SK-N-SH (cell line): ENCODE measurements around the gene NEBL. TPM values are rescaled to one million over a fixed set of nuclear protein-coding genes. Genes with fewer than 3 reads are reported as not detected.
A peak's percentile ranks its signal among the peaks of the same experiment; 100 is the strongest.

ENCODE experiments used
- CTCF ChIA-PET: fragments of 300-600, 350-600 bp; formaldehyde crosslinking; extraction: SDS; loops from one replicate; lab custom pipeline; 2021; lab: Yijun Ruan, JAX
- POLR2A ChIA-PET: fragments of 350-600 bp; sonication (Branson Sonifier 250); formaldehyde crosslinking; extraction: SDS; loops from one replicate; lab custom pipeline; 2020; ENCODE audit warnings: antibody characterized with exemption, inconsistent platforms; lab: Yijun Ruan, JAX
- DNase-seq: peaks from one replicate; pipeline ENCODE4 v3.0.0; 2012
- H2AFZ ChIP-seq: fragments of 200-600 bp; sonication (generic); 2 replicates; pipeline ENCODE4 v1.8.1; 2016; ENCODE audit warnings: antibody characterized with exemption, mild to moderate bottlenecking, low read depth
- H3F3A ChIP-seq: fragments of 200-600 bp; sonication (generic); replicated peaks from 2 replicates; pipeline ENCODE3; 2016; ENCODE audit warnings: antibody characterized with exemption, mild to moderate bottlenecking; ENCODE audit not compliant: insufficient read depth
- H3K27ac ChIP-seq, 2 experiments: fragments of 200-500 bp in 1 of 2; fragments of 200-600 bp in 1 of 2; sonication (Bioruptor generic) in 1 of 2; sonication (generic), shearing (Covaris generic) in 1 of 2; 2 replicates each; pipeline versions ENCODE4 v1.5.1 to v1.6.1; 2014 to 2016; ENCODE audit warnings: low read depth in 2 of 2, inconsistent platforms in 1 of 2, low read length in 1 of 2, mild to moderate bottlenecking in 1 of 2, mixed read lengths in 1 of 2
- H3K27me3 ChIP-seq: fragments of 200-600 bp; sonication (generic), shearing (Covaris generic); 2 replicates; pipeline ENCODE4 v1.6.1; 2016; ENCODE audit warnings: mixed run types; ENCODE audit not compliant: insufficient read depth
- H3K36me3 ChIP-seq, 2 experiments: fragments of 200-500 bp in 1 of 2; fragments of 200-600 bp in 1 of 2; sonication (Bioruptor generic) in 1 of 2; sonication (generic) in 1 of 2; replicated peaks in 1 of 2; 2 replicates each; pipeline versions ENCODE3 to v1.5.1; 2014 to 2016; ENCODE audit warnings: low read length in 1 of 2, mild to moderate bottlenecking in 1 of 2; ENCODE audit not compliant: insufficient read depth in 2 of 2, control insufficient read depth in 1 of 2
- H3K4me1 ChIP-seq, 2 experiments: fragments of 200-500 bp in 1 of 2; fragments of 200-600 bp in 1 of 2; sonication (Bioruptor generic) in 1 of 2; sonication (generic), shearing (Covaris generic) in 1 of 2; 2 replicates each; pipeline versions ENCODE4 v1.5.1 to v1.6.1; 2014 to 2016; ENCODE audit warnings: low read depth in 1 of 2, low read length in 1 of 2, mixed run types in 1 of 2; ENCODE audit not compliant: insufficient read depth in 2 of 2, control insufficient read depth in 1 of 2
- H3K4me2 ChIP-seq: fragments of 200-600 bp; sonication (generic), shearing (Covaris generic); 2 replicates; pipeline ENCODE4 v1.6.1; 2017; ENCODE audit warnings: mixed run types
- H3K4me3 ChIP-seq, 2 experiments: fragments of 200-500 bp in 1 of 2; fragments of 200-600 bp in 1 of 2; sonication (Bioruptor generic) in 1 of 2; sonication (generic), shearing (Covaris generic) in 1 of 2; 2 replicates each; pipeline versions ENCODE4 v1.5.1 to v1.8.1; 2014 to 2016; ENCODE audit warnings: low read depth in 2 of 2, inconsistent platforms in 1 of 2, low read length in 1 of 2, mild to moderate bottlenecking in 1 of 2, mixed read lengths in 1 of 2, moderate library complexity in 1 of 2
- H3K79me2 ChIP-seq: fragments of 200-600 bp; sonication (generic); 2 replicates; pipeline ENCODE4 v1.8.1; 2017; ENCODE audit warnings: mild to moderate bottlenecking; ENCODE audit not compliant: insufficient read depth
- H3K9ac ChIP-seq: fragments of 200-600 bp; sonication (generic); 2 replicates; pipeline ENCODE4 v1.6.1; 2017; ENCODE audit warnings: mixed run types
- H3K9me2 ChIP-seq: fragments of 200-600 bp; sonication (generic); 2 replicates; pipeline ENCODE4 v1.6.1; 2017; ENCODE audit warnings: mixed run types
- H3K9me3 ChIP-seq: fragments of 200-600 bp; sonication (generic); 2 replicates; pipeline ENCODE4 v1.6.1; 2017; ENCODE audit warnings: mixed run types, mild to moderate bottlenecking, moderate library complexity
- H4K20me1 ChIP-seq: fragments of 200-600 bp; sonication (generic); 2 replicates; pipeline ENCODE4 v1.6.1; 2017; ENCODE audit warnings: mild to moderate bottlenecking, mixed run types; ENCODE audit not compliant: insufficient read depth
- ELF1 ChIP-seq: IDR thresholded peaks from 2 replicates; pipeline ENCODE4 v1.4.0; 2012
- EZH2phosphoT487 ChIP-seq: fragments of 200-600 bp; sonication (generic); IDR thresholded peaks from 2 replicates; pipeline ENCODE4 v1.6.1; 2017; ENCODE audit warnings: low read depth, mixed run types, mild to moderate bottlenecking, antibody characterized with exemption, moderate library complexity, borderline replicate concordance
- FOXJ3 ChIP-seq: sonication (generic); formaldehyde crosslinking; IDR thresholded peaks from 2 replicates; pipeline ENCODE4 v1.5.1; 2020; ENCODE audit warnings: mild to moderate bottlenecking, missing genetic modification reagents
- FOXM1 ChIP-seq: IDR thresholded peaks from 2 replicates; pipeline ENCODE4 v1.4.0; 2012; ENCODE audit warnings: low read depth, mild to moderate bottlenecking
- GATA2 ChIP-seq: sonication (generic); formaldehyde crosslinking; IDR thresholded peaks from 2 replicates; pipeline ENCODE4 v1.5.0; 2020; ENCODE audit warnings: mild to moderate bottlenecking, missing genetic modification reagents
- MEF2A ChIP-seq: IDR thresholded peaks from 2 replicates; pipeline ENCODE4 v1.4.0; 2012; ENCODE audit warnings: low read depth, borderline replicate concordance
- MXI1 ChIP-seq: IDR thresholded peaks from 2 replicates; pipeline ENCODE4 v1.6.1; 2012; ENCODE audit warnings: mild to moderate bottlenecking, low read depth, low read length, improper control_type of control experiment
- NFIC ChIP-seq: IDR thresholded peaks from 2 replicates; pipeline ENCODE4 v1.4.0; 2012; ENCODE audit warnings: borderline replicate concordance
- NRF1 ChIP-seq: IDR thresholded peaks from 2 replicates; pipeline ENCODE4 v1.6.1; 2012; ENCODE audit warnings: low read depth, mild to moderate bottlenecking, low read length
- POLR2AphosphoS5 ChIP-seq: IDR thresholded peaks from 2 replicates; pipeline ENCODE4 v1.6.1; 2012; ENCODE audit warnings: low read depth, low read length
- RAD21 ChIP-seq: IDR thresholded peaks from 2 replicates; pipeline ENCODE4 v1.6.1; 2012; ENCODE audit warnings: mild to moderate bottlenecking, low read length
- RFX5 ChIP-seq: IDR thresholded peaks from 2 replicates; pipeline ENCODE4 v1.6.1; 2012; ENCODE audit warnings: mild to moderate bottlenecking, improper control_type of control experiment, low read length
- RXRA ChIP-seq: IDR thresholded peaks from 2 replicates; pipeline ENCODE4 v1.4.0; 2012; ENCODE audit warnings: low read depth, mild to moderate bottlenecking, borderline replicate concordance
- SMC3 ChIP-seq: IDR thresholded peaks from 2 replicates; pipeline ENCODE4 v1.6.1; 2012; ENCODE audit warnings: low read depth, low read length, improper control_type of control experiment
- TAF1 ChIP-seq: IDR thresholded peaks from 2 replicates; pipeline ENCODE4 v1.6.1; 2012; ENCODE audit warnings: low read depth, mild to moderate bottlenecking, low read length, moderate library complexity, borderline replicate concordance
- TCF12 ChIP-seq: IDR thresholded peaks from 2 replicates; pipeline ENCODE4 v1.4.0; 2012
- TEAD4 ChIP-seq: IDR thresholded peaks from 2 replicates; pipeline ENCODE4 v1.4.0; 2012; ENCODE audit warnings: mild to moderate bottlenecking, borderline replicate concordance; ENCODE audit not compliant: insufficient read depth
- YY1 ChIP-seq: IDR thresholded peaks from 2 replicates; pipeline ENCODE4 v1.4.0; 2012; ENCODE audit warnings: low read depth, mild to moderate bottlenecking
- WGBS: methylation state at CpG from one replicate; pipeline ENCODE4 v1.1.6; 2017; ENCODE audit warnings: low lambda C conversion rate; 5-methylcytosine and 5-hydroxymethylcytosine counted together
- polyA plus RNA-seq, 3 experiments: library from polyadenylated mRNA; depleted of rRNA; stranded (reverse); fragments of >200 nt; gene quantifications; 2 replicates each; pipeline ENCODE4 v1.2.3, GENCODE V29; 2012
- TF ChIP-seq, protein P1 (sequence below): fragments of 200-600 bp; sonication (generic); IDR thresholded peaks from 2 replicates; pipeline ENCODE4 v1.6.1; 2017; ENCODE audit warnings: antibody characterized with exemption, mild to moderate bottlenecking, moderate library complexity
- TF ChIP-seq, protein P2 (sequence below): IDR thresholded peaks from 2 replicates; pipeline ENCODE4 v1.4.0; 2012; ENCODE audit warnings: low read depth

Gene NEBL
- polyA plus RNA-seq, 1 of the 3 experiments (the other 2 are of a cell fraction), result 0.58 TPM

DNA sequence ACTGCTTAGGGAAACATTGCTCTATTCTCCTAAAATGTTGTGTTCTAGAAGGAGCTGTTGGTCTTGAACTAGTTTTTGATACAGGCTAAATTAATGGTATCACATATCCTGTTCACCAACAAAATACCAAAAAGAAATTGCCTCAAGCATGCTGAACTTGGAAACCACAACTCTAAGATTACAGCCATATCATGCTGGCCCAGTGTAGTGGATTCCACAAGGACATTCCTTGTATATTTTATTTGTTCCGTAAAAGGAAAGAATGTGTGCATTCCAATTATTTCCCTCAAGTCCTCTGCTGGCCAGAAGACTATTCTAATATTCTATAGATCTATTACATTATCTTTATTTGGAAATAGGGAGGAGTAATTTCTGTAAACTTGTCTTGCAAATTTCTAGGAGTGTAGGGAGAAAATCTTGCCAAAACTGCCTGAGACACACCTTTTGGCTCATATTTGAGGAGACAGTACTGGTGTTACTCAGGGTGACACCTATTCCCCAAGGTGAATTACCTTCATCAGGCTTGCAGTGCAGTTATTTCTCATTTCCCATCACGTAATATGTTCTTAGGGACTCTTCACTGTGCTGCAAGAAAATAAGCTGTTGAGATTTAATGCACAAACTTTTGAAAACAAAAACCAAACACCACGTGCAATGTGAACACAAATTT, 1.9 kb upstream of the NEBL start:
- DNase-seq, result no peak
- POLR2A ChIA-PET, result no interaction called here

DNA sequence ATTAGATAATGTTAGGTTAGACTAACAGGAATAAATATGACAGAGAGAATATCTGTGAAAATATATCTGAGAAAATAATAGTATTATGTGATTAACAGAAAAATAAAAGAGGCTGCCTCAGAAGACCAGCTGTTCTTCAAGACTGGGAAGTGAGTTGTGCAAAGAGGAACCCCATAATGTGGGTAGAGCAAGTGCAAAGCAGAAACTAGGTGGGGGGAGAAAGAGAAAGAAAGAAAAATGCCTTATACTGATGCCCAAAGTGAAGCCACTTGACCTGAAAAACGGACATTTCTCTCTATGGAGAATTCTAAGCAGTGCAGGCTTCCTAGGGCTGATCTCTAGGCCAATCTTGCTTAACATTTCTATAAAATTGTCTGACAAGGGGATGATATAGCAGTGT, 3.8 kb downstream of the NEBL start:
- H3K4me2 ChIP-seq, result no peak overlapping the region
- no peaks in the 10 kb centered on the region for H3K79me2 ChIP-seq
- DNase-seq, result no peak
- no peaks in the 10 kb centered on the region for H3F3A ChIP-seq
- no peaks in the 10 kb centered on the region for H3K27me3 ChIP-seq
- POLR2A ChIA-PET, result no interaction called here
- peak overlapping the region in 1 of 2 experiments; percentile 100; a peak in 2 of 4 replicates for H3K27ac ChIP-seq
- H3K9ac ChIP-seq, result no peak overlapping the region
- no peaks in the 10 kb centered on the region for H3K9me3 ChIP-seq
- no peak overlapping the region for H3K4me3 ChIP-seq
- H4K20me1 ChIP-seq, result no peaks in the 10 kb centered on the region
- H3K4me1 ChIP-seq, result peaks cover 0 to 51% of the 10 kb centered on the region in 2 experiments; a peak in 2 of 4 replicates
- TF ChIP-seq ELF1 (no peak), TEAD4 (no peak), FOXM1 (no peak), RAD21 (no peak), MEF2A (no peak)
- no peaks in the 10 kb centered on the region for H3K9me2 ChIP-seq
- CTCF ChIA-PET, result interaction anchor here (1.1 kb wide), 1 partner anchor 17 kb away, joined by 3 read pairs; no protein-coding TSS in a partner anchor
- H3K36me3 ChIP-seq, result peaks cover 0 to 8% of the 10 kb centered on the region in 2 experiments
- H2AFZ ChIP-seq, result no peak overlapping the region
- 24% methylated on average over 1 of the region's 1 CpG for WGBS

More for the DNA sequence above, 1.9 kb upstream of the NEBL start:
- Histone ChIP-seq H3K27me3 (no peaks in the 10 kb centered on the region), H3K4me2 (no peak overlapping the region), H3F3A (no peaks in the 10 kb centered on the region), H3K9me2 (no peaks in the 10 kb centered on the region), H2AFZ (no peak overlapping the region), H3K27ac (peak overlapping the region in 1 of 2 experiments; percentile 3; a peak in 1 of 4 replicates), H3K9ac (no peak overlapping the region), H3K9me3 (no peaks in the 10 kb centered on the region), H3K4me1 (peaks cover 0 to 4% of the 10 kb centered on the region in 2 experiments; a peak in 2 of 4 replicates), H3K4me3 (no peak overlapping the region), H3K36me3 (peaks cover 0 to 12% of the 10 kb centered on the region in 2 experiments), H3K79me2 (no peaks in the 10 kb centered on the region), H4K20me1 (no peaks in the 10 kb centered on the region)
- TF ChIP-seq ELF1 (no peak), RFX5 (no peak), TAF1 (no peak), NFIC (no peak), MXI1 (no peak), SMC3 (no peak), NRF1 (no peak), RXRA (no peak), YY1 (no peak), TCF12 (no peak), EZH2phosphoT487 (no peak), POLR2AphosphoS5 (no peak), FOXJ3 (CRISPR knock-in tag) (no peak), GATA2 (CRISPR knock-in tag) (no peak), MEF2A (no peak)
- TF ChIP-seq, protein P1, sequence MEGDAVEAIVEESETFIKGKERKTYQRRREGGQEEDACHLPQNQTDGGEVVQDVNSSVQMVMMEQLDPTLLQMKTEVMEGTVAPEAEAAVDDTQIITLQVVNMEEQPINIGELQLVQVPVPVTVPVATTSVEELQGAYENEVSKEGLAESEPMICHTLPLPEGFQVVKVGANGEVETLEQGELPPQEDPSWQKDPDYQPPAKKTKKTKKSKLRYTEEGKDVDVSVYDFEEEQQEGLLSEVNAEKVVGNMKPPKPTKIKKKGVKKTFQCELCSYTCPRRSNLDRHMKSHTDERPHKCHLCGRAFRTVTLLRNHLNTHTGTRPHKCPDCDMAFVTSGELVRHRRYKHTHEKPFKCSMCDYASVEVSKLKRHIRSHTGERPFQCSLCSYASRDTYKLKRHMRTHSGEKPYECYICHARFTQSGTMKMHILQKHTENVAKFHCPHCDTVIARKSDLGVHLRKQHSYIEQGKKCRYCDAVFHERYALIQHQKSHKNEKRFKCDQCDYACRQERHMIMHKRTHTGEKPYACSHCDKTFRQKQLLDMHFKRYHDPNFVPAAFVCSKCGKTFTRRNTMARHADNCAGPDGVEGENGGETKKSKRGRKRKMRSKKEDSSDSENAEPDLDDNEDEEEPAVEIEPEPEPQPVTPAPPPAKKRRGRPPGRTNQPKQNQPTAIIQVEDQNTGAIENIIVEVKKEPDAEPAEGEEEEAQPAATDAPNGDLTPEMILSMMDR, result no peak
- TF ChIP-seq, protein P2, sequence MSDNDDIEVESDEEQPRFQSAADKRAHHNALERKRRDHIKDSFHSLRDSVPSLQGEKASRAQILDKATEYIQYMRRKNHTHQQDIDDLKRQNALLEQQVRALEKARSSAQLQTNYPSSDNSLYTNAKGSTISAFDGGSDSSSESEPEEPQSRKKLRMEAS, result no peak
- CTCF ChIA-PET, result interaction anchor here (1.1 kb wide), 1 partner anchor 10 kb away, joined by 4 read pairs; no protein-coding TSS in a partner anchor
- 63% methylated on average over 3 of the region's 3 CpGs for WGBS
